Peyer's patch (tissue), 4 donors: ENCODE data around the gene HMMR.

Experiments
- CTCF ChIP-seq, 6 experiments: fragments of 450-650 bp in 4 of 6; fragments of 200-600 bp in 2 of 6; sonication (generic) in 1 of 6; IDR thresholded peaks; one replicate each; pipeline ENCODE4 v1.5.1; 2017 to 2019; ENCODE audit warnings: antibody characterized with exemption in 6 of 6, mild to moderate bottlenecking in 3 of 6, moderate library complexity in 1 of 6
- POLR2A ChIP-seq, 2 donors: fragments of 450-650 bp; IDR thresholded peaks; one replicate each; pipeline ENCODE4 v1.5.1; 2017; ENCODE audit warnings: antibody characterized with exemption in 2 of 2, mild to moderate bottlenecking in 2 of 2, moderate library complexity in 2 of 2

GRCh38 chr5:163439092-163439425, 21.4 kb upstream of the HMMR start:
- TF ChIP-seq CTCF (IDR thresholded peaks at IDR 0.05) = no peak
- no peak for TF ChIP-seq POLR2A (IDR thresholded peaks at IDR 0.05)
